ENCODE data around the gene DTNA.

DTNA gene

DNA sequence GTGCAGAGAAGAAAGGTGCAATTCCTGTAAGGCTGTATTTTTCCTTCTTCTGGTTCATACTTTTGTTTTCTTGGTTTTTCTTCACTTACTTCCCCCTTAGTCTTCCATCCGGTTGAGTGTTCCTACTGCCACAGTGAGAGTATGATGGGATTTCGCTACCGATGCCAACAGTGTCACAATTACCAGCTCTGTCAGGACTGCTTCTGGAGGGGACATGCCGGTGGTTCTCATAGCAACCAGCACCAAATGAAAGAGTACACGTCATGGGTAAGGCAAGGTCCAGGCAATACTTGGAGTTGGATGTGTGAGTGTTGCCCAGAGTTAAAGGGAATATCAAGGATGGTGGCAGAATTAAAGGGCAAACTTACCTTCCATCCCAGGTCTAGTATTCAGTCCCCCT, 108.0 kb downstream of the DTNA start:
- TF ChIP-seq, protein P1, sequence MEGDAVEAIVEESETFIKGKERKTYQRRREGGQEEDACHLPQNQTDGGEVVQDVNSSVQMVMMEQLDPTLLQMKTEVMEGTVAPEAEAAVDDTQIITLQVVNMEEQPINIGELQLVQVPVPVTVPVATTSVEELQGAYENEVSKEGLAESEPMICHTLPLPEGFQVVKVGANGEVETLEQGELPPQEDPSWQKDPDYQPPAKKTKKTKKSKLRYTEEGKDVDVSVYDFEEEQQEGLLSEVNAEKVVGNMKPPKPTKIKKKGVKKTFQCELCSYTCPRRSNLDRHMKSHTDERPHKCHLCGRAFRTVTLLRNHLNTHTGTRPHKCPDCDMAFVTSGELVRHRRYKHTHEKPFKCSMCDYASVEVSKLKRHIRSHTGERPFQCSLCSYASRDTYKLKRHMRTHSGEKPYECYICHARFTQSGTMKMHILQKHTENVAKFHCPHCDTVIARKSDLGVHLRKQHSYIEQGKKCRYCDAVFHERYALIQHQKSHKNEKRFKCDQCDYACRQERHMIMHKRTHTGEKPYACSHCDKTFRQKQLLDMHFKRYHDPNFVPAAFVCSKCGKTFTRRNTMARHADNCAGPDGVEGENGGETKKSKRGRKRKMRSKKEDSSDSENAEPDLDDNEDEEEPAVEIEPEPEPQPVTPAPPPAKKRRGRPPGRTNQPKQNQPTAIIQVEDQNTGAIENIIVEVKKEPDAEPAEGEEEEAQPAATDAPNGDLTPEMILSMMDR (IDR thresholded peaks at IDR 0.05; ENCODE audit: low read depth, low read length) = no peak

DNA sequence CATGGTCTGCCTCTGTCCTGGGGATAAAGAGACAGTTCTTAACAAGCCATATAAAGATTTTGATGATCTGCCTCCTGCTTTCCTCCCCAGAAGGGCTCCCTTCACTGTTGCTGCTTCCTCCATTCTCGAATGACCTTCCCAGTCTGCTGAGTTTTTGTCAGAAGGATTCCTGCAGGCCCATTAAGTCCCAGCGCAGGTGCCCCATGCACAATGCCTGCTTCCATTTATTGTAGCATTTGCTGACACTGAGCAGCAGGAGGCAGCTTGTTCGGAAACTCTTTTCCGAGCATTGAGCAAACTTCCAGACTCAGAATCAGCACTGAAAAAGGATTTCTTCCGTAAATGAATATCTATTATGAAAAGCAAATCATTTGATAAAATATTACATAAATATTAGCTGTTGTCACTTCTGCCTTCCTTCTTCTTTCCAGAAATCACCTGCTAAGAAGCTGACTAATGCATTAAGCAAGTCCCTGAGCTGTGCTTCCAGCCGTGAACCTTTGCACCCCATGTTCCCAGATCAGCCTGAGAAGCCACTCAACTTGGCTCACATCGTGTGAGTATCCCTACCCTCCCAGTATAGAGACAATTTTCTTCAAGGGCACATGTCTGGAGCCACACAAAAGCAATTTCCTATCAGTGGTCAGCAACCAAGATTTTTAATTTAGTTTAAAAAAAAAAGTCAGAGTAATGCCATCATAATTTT, 110.4 kb downstream of the DTNA start:
- TF ChIP-seq, protein P1 (IDR thresholded peaks at IDR 0.05; ENCODE audit: low read depth, low read length) = no peak
- H3K4me3 ChIP-seq (replicated peaks in 1 of 2; ENCODE audit: low read depth in 2 of 2, low read length in 2 of 2) = no peak overlapping the region
- DNase-seq (ENCODE audit: low read depth in 2 of 2) = no peak

More for the DNA sequence above, 108.0 kb downstream of the DTNA start:
- DNase-seq (ENCODE audit: low read depth in 2 of 2) = no peak
- H3K4me3 ChIP-seq (replicated peaks in 1 of 2; ENCODE audit: low read depth in 2 of 2, low read length in 2 of 2) = no peak overlapping the region

DNA sequence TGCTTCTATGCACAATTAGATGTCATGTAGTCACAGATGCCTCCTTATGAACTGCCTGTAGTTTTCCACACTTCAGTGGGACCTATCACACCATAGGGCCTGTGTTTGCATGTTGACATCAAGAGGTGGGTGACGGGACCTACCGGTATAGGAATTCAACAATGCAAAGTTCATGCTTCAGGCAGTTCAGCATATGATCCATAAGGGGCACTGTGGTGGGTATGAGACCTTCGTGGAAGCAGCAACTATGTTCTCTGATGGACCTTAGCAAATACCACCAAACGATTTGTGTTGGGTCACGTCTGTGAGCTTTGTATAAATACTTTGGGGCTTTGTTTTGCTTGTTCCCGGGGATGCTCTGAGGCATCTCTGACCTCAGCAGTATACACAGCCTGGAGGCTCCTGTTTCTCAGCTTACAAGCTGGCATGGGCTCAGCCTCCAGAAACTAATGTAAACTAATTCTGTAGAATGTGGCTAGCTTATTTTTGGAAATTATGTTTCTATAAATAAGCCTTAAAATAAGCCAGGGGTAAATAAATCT, 111.6 kb downstream of the DTNA start:
- no peak overlapping the region for H3K4me3 ChIP-seq (replicated peaks in 1 of 2; ENCODE audit: low read depth in 2 of 2, low read length in 2 of 2)
- TF ChIP-seq, protein P1 (IDR thresholded peaks at IDR 0.05; ENCODE audit: low read depth, low read length) = no peak
- DNase-seq (ENCODE audit: low read depth in 2 of 2) = no peak

DNA sequence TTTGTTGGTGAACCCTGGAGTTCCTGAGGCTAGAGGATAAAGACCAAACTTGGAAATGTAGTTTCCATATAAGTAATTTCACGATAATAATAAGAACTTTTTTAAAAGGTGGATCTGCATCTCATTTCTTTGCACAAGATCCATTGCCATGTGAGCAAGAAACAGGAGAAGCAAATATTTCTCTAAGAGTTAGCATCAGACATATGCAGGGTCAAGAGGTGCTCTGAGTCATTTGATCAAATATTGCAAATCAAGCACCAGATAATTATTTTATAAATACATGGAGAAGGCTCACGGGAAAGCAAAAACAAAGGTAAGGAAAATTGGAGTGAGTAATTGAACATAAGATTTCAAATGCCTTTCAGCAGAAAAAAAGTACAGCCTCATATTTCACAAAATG, 118.0 kb downstream of the DTNA start:
- TF ChIP-seq, protein P1 (IDR thresholded peaks at IDR 0.05; ENCODE audit: low read depth, low read length) = no peak
- DNase-seq (ENCODE audit: low read depth in 2 of 2) = no peak
- H3K4me3 ChIP-seq (replicated peaks in 1 of 2; ENCODE audit: low read depth in 2 of 2, low read length in 2 of 2) = no peak overlapping the region

DNA sequence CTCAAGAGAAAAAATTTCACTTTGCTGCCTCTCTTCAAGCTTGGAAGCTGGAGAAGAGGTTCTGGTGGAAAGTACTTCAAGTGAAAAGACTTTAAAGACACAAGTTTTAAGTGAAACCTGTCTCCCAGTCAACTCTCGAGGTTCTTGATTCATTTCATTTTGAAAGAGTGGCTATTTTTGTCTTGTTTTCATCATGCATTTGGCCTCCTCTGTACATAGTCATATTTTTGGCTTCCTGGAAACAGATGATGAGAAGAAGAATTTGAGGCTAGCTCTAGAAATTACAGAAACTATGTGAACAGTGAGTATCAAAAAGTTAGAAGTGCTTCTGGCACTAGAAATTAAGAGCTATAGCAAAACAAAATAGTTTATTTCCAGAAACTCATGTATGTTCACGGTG, 124.8 kb downstream of the DTNA start:
- H3K4me3 ChIP-seq (replicated peaks in 1 of 2; ENCODE audit: low read depth in 2 of 2, low read length in 2 of 2) = no peak overlapping the region
- DNase-seq (ENCODE audit: low read depth in 2 of 2) = peak; percentile 20 to 40
- TF ChIP-seq, protein P1 (IDR thresholded peaks at IDR 0.05; ENCODE audit: low read depth, low read length) = no peak

DNA sequence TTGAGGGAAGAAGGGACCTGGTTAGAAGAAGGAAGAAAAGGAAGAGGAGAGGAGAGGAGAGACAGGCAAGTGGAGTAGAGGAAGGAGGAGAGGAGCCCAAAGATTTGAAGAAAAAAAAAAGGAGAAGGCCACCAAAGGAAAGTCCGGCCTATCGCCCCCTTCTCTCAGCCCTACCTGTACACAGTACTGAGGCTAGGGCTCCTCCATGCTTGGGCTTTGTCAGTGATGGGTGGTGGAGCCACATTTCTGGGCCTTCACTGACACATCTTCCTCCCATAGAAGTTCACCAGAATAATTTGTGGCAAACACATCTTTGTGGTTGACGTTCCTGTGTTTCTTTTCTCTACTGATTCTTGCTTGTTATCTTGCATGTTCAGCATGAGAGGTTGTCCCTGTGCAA, 125.4 kb downstream of the DTNA start:
- no peak overlapping the region for H3K4me3 ChIP-seq (replicated peaks in 1 of 2; ENCODE audit: low read depth in 2 of 2, low read length in 2 of 2)
- TF ChIP-seq, protein P1 (IDR thresholded peaks at IDR 0.05; ENCODE audit: low read depth, low read length) = no peak
- DNase-seq (ENCODE audit: low read depth in 2 of 2) = no peak
